Nephron (organoid): Measurements from ENCODE around the gene ARFGEF2.

Experiments
- H3K27ac Mint-ChIP-seq, 3 experiments: 2 replicates each; pipeline ENCODE4 v1.8.0; 2020; ENCODE audit warnings: mixed read lengths in 3 of 3, mild to moderate bottlenecking in 2 of 3, moderate library complexity in 1 of 3
- H3K27me3 Mint-ChIP-seq: 2 replicates; pipeline ENCODE4 v1.8.0; 2021; ENCODE audit warnings: low read depth, mild to moderate bottlenecking, moderate library complexity, mixed read lengths
- H3K36me3 Mint-ChIP-seq: 2 replicates; pipeline ENCODE4 v1.8.0; 2020; ENCODE audit warnings: low read depth, mixed read lengths
- H3K4me1 Mint-ChIP-seq: 2 replicates; pipeline ENCODE4 v1.8.0; 2020; ENCODE audit warnings: mixed read lengths
- H3K4me3 Mint-ChIP-seq, 3 experiments: 2 replicates each; pipeline ENCODE4 v1.8.0; 2020; ENCODE audit warnings: mild to moderate bottlenecking in 3 of 3, mixed read lengths in 3 of 3, moderate library complexity in 2 of 3
- H3K9me3 Mint-ChIP-seq: 2 replicates; pipeline ENCODE4 v1.8.0; 2020; ENCODE audit warnings: mixed read lengths
- TF ChIP-seq, protein P1 (sequence below), 3 experiments: fragments of 200-600 bp; sonication (generic); IDR thresholded peaks; one replicate each; pipeline ENCODE4 v1.5.0; 2021; ENCODE audit warnings: antibody characterized with exemption in 3 of 3; ENCODE audit not compliant: unreplicated experiment in 3 of 3

The ARFGEF2 gene

DNA sequence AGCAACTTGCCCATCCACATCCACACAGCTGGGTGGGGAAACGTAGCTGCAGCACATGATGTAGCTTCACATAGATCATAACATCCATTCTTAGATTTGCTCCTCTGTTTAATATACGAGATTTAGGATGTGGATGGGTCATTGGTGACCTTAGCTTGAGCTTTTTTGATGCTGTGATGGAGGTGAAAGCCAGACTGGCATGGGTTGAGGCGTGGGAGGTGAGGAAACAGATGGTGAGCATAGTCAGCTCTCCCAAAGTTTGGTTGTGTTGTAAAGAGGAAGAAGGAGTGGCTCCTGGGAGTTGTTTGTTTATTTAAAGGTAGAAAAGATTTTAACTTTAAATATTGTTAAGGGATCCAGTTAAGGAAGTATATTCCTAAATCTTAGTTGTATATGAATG, 5.3 kb downstream of the ARFGEF2 start:
- TF ChIP-seq, protein P1, sequence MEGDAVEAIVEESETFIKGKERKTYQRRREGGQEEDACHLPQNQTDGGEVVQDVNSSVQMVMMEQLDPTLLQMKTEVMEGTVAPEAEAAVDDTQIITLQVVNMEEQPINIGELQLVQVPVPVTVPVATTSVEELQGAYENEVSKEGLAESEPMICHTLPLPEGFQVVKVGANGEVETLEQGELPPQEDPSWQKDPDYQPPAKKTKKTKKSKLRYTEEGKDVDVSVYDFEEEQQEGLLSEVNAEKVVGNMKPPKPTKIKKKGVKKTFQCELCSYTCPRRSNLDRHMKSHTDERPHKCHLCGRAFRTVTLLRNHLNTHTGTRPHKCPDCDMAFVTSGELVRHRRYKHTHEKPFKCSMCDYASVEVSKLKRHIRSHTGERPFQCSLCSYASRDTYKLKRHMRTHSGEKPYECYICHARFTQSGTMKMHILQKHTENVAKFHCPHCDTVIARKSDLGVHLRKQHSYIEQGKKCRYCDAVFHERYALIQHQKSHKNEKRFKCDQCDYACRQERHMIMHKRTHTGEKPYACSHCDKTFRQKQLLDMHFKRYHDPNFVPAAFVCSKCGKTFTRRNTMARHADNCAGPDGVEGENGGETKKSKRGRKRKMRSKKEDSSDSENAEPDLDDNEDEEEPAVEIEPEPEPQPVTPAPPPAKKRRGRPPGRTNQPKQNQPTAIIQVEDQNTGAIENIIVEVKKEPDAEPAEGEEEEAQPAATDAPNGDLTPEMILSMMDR (IDR thresholded peaks at IDR 0.05; ENCODE audit: unreplicated experiment in 3 of 3), result no peak
- Mint-ChIP-seq H3K27me3 (no peaks in the 10 kb centered on the region), H3K4me3 (no peak overlapping the region), H3K27ac (no peak overlapping the region), H3K9me3 (no peaks in the 10 kb centered on the region), H3K4me1 (peaks cover 20% of the 10 kb centered on the region), H3K36me3 (peaks cover 5% of the 10 kb centered on the region)

DNA sequence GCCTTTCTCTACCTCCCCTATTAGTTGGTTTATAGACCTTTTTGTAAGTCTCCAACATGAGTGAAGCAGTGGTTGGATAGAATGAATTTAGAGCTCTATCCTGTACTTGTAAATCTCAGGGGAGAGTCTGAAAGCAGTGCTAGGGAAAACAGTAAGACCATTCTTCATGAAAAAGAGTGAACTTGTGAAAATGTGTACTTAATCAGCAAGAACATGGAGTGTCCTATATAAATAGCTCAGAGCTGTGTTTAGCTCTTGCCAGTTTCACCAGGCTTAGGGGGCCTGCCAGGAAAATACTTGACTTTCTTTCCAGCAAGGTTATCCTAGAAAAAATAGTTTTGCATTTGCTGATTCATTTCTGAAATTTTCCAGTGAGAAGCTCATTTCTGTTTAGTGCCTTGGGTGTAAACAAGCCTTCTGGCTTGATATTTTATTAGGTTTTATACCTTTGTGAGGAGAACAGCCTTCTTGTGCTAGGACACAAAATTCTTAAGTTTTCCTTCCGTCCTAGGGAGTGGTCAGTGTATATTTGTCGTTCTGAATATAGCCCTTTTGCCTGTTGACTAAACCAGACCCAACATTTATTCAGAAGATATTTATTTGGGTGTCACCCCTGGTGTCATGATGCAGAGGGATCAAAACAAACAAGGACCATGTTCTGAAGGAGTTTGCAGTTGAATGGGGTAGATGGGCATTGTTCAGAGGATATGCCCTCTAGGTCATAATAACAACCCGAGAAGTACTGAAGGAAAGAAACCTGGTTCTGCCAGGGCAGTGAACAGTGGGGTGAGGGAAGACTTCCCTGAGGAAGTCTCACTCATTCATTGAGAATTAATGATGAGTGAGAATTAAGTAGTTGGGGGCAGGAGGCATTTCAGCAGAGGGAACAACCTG, 7.6 kb downstream of the ARFGEF2 start:
- TF ChIP-seq, protein P1 (IDR thresholded peaks at IDR 0.05; ENCODE audit: unreplicated experiment in 3 of 3), result no peak
- Mint-ChIP-seq H3K4me1 (no peaks in the 10 kb centered on the region), H3K27me3 (no peaks in the 10 kb centered on the region), H3K9me3 (no peaks in the 10 kb centered on the region), H3K27ac (no peak overlapping the region), H3K4me3 (no peak overlapping the region), H3K36me3 (peaks cover 10% of the 10 kb centered on the region)

DNA sequence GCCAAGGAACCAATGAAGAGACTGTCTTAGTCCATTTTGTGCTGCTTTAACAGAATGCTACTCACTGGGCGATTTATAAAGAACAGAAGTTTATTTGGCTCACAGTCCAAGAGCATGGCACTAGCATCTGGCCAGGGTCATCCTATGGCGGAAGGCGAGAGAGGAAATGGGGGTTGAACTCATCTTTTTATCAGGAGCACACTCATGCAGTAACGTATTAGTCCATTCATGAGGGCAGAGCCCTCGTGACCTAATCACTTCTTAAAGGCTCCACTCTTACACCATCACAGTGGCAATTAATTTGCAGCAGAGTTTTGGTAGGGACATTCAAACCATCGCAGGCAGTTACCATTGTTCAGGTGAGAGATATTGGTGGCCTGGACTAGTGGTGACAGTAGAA, 8.5 kb downstream of the ARFGEF2 start:
- H3K4me1 Mint-ChIP-seq, result no peaks in the 10 kb centered on the region
- H3K27me3 Mint-ChIP-seq, result no peaks in the 10 kb centered on the region
- TF ChIP-seq, protein P1 (IDR thresholded peaks at IDR 0.05; ENCODE audit: unreplicated experiment in 3 of 3), result no peak
- peaks cover 18% of the 10 kb centered on the region for H3K36me3 Mint-ChIP-seq
- no peak overlapping the region for H3K4me3 Mint-ChIP-seq
- H3K27ac Mint-ChIP-seq, result no peak overlapping the region
- peaks cover 4% of the 10 kb centered on the region for H3K9me3 Mint-ChIP-seq

DNA sequence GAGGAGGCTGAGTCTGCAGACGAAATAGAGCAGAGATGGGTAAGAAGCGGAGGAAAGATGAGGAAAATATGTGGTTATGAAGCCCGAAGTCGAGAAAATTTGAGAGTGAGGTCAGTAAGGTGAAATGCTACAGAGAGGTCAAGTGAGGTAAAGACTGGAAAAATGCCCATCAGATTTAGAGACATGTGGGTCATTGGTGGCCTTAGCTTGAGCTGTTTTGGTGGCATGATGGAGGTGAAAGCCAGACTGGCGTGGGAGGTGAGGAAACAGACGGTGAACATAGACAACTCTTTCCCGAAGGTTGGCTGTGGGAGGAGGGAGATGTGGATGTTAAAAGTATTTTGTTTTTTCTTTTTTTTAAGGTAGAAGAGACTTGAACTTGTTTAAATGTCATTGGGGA, 9.4 kb downstream of the ARFGEF2 start:
- H3K36me3 Mint-ChIP-seq, result peaks cover 18% of the 10 kb centered on the region
- H3K4me3 Mint-ChIP-seq, result no peak overlapping the region
- peaks cover 4% of the 10 kb centered on the region for H3K9me3 Mint-ChIP-seq
- H3K27me3 Mint-ChIP-seq, result no peaks in the 10 kb centered on the region
- TF ChIP-seq, protein P1 (IDR thresholded peaks at IDR 0.05; ENCODE audit: unreplicated experiment in 3 of 3), result no peak
- H3K27ac Mint-ChIP-seq, result no peak overlapping the region
- no peaks in the 10 kb centered on the region for H3K4me1 Mint-ChIP-seq

DNA sequence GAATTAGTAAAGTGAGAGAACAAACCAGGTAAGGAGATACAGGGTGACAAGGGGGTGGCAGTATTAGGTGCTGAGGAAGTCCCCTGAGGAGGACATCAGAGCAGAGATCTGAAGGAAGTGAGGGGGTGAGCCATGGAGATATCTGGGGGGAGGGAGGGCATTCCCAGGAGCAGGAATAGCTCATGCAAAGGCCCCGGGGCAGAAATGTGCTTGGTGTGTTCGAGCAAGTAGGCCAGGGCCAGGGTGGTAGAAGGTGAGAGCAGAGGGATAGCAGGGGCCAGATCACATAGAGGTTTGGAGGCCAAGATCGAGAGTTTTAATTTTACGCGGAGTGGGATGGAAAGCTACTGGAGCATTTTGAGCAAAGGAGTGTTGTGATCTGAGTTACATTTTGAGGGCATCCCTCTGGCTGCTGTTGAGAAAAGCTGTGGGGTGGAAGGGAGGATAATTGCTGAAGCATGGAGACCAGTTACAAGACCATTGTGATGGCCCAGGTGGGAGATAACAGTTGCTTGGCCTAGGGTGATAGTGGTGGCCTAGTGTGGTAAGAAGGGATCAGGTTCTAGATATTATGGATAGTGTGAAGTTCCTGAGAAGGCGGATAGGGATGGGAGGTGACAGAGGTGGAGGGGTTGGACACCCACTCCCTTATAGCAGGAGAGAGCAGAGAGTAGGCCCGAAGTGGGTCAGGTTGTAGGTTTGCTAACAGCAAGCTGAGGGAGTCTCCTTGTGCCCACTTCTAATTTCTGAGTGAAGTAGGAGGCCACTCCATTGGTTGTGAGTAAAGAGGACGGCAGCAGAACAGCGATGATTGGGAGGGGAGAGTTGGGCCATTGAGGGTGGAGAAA, 10.2 kb downstream of the ARFGEF2 start:
- no peaks in the 10 kb centered on the region for H3K4me1 Mint-ChIP-seq
- H3K27ac Mint-ChIP-seq, result no peak overlapping the region
- peaks cover 20% of the 10 kb centered on the region for H3K36me3 Mint-ChIP-seq
- H3K9me3 Mint-ChIP-seq, result peaks cover 6% of the 10 kb centered on the region
- no peaks in the 10 kb centered on the region for H3K27me3 Mint-ChIP-seq
- no peak overlapping the region for H3K4me3 Mint-ChIP-seq
- TF ChIP-seq, protein P1 (IDR thresholded peaks at IDR 0.05; ENCODE audit: unreplicated experiment in 3 of 3), result no peak
